Peyer's patch (tissue), 4 donors: Measurements from ENCODE around the gene PGS1.

ENCODE experiments used
- CTCF ChIP-seq, 6 experiments: fragments of 450-650 bp in 4 of 6; fragments of 200-600 bp in 2 of 6; sonication (generic) in 1 of 6; IDR thresholded peaks; one replicate each; pipeline ENCODE4 v1.5.1; 2017 to 2019; ENCODE audit warnings: antibody characterized with exemption in 6 of 6, mild to moderate bottlenecking in 3 of 6, moderate library complexity in 1 of 6
- POLR2A ChIP-seq, 2 donors: fragments of 450-650 bp; IDR thresholded peaks; one replicate each; pipeline ENCODE4 v1.5.1; 2017; ENCODE audit warnings: antibody characterized with exemption in 2 of 2, mild to moderate bottlenecking in 2 of 2, moderate library complexity in 2 of 2

GRCh38 chr17:78414178-78415162 is 36.0 kb downstream of the PGS1 start:
- TF ChIP-seq POLR2A (IDR thresholded peaks at IDR 0.05) = no peak
- TF ChIP-seq CTCF (IDR thresholded peaks at IDR 0.05) = no peak
